Measurements from ENCODE around the gene NFATC2.

The NFATC2 gene

GRCh38 chr20:51450984-51451383 is 91.5 kb downstream of the NFATC2 start:
- no peak for DNase-seq (ENCODE audit: low read depth)

GRCh38 chr20:51450221-51450712 is 92.3 kb downstream of the NFATC2 start:
- DNase-seq (ENCODE audit: low read depth) = no peak

DNA sequence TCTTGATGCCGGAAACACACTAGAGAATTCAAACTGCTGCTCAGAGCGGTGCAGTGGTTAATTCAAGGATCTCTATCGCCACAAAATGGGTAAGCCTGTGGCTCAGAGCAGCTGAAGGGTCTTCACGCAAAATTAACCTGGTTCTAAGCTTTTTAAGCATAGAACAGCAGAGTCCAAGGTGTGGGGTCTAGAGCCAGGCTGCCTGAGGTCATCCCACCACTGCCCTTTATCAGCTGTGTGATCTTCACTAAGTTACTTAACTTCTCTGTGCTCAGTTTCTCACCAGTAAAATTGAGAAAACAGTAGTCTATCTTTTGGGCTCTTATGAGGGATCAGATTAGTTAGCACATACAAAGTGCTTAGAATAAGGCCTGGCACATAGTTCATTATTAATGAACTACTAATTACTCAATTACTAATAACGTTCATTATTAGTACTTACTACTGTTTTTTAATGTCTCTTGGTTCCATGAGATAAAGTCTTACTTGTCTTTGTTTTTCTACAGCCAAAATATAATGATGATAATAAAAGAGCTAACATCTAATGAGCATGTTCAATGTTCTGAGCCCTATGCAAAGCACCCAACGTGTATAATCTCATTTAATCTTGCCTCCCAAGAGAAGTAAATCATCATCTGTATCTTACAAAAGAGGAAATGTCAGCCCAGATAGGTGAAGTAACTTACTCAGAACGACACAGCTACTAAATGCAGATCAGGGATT is 92.9 kb downstream of the NFATC2 start:
- DNase-seq (ENCODE audit: low read depth) = no peak

GRCh38 chr20:51447765-51448148 is 94.8 kb downstream of the NFATC2 start:
- no peak for DNase-seq (ENCODE audit: low read depth)

DNA sequence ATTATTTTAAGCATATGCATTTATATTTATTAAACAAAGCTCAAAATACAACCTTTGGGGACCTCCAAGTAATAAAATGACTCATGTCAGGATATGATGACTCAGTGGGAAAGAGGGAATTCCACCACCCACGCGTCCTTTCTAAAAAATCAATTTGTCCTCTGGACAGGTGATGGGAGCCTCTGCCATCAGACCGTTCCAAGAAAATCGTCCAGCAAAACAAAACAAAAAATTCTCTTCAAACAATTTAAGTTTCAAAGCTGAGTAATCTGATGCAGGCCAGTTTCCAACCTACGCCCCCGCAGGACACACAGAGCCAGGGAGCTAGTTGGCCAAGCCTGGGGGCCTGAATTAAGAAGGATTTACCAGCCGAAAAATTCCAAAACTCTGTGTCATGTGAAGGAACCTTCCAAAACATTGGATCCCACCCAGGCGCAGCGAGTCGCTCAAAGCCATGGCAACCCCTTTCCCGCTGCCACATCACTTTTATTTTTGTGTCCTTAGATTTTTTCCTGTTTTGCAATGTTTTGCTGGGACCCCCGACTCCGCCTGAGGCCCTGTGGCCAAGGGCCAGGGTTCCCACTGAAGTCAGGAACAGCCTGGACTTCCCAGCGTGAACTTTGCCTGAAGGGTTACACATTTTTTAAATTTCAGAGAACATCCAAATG is 95.3 kb downstream of the NFATC2 start:
- no peak for DNase-seq (ENCODE audit: low read depth)

- DNase-seq (ENCODE audit: low read depth) = no peak
Measured at GRCh38 chr20:51446656-51447055, 95.9 kb downstream of the NFATC2 start.

GRCh38 chr20:51446230-51446629 is 96.3 kb downstream of the NFATC2 start:
- DNase-seq (ENCODE audit: low read depth) = no peak

DNA sequence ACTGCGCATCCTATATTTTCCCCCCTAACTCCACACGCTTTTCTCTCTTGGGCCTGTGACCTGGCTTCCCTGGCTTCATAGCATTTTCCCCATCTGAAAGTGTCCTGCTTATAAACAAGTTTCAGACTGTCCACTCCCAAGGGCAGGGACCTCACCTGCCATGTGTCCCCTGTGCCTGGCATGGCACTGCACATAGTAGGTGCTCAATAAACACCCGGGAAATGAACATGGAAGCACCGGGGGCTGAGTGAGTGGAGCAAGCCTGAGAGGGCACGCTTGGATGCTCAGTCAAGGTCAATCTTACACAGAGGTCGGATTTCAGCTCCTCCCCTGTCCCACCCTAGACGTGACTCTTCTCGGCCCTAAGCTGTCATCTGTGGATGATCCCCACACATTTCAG is 96.9 kb downstream of the NFATC2 start:
- DNase-seq (ENCODE audit: low read depth) = no peak

DNA sequence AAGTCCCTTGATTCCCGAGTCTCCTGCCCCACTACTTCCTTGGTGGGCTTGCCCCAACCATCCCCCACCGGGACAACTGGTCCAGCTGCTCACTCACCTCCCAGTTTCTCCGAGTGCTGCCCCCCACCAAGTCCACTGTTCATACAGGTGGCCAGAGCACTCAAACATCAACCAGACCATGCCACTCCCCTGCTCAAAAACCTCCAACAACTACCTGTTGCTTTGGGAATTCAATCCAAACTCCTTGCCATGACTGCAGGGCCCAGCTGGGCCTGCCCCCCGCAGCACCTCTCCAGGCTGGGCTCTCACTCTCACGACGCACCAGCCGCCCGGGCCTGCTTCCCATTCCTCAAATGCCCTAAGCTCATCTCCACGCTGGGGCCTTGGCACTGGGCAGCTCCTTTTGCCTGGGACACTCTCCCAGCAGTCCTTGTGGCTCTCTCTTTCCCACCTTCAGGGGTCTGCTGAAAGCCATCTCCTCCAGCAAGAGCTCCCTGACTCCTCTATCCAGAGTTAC is 97.5 kb downstream of the NFATC2 start:
- DNase-seq (ENCODE audit: low read depth) = no peak

GRCh38 chr20:51444467-51444866 is 98.1 kb downstream of the NFATC2 start:
- DNase-seq (ENCODE audit: low read depth) = no peak

- no peak for DNase-seq (ENCODE audit: low read depth)
Measured at GRCh38 chr20:51442602-51443001, 99.9 kb downstream of the NFATC2 start.

- DNase-seq (ENCODE audit: low read depth) = no peak
Measured at GRCh38 chr20:51440589-51440988, 101.9 kb downstream of the NFATC2 start.

DNA sequence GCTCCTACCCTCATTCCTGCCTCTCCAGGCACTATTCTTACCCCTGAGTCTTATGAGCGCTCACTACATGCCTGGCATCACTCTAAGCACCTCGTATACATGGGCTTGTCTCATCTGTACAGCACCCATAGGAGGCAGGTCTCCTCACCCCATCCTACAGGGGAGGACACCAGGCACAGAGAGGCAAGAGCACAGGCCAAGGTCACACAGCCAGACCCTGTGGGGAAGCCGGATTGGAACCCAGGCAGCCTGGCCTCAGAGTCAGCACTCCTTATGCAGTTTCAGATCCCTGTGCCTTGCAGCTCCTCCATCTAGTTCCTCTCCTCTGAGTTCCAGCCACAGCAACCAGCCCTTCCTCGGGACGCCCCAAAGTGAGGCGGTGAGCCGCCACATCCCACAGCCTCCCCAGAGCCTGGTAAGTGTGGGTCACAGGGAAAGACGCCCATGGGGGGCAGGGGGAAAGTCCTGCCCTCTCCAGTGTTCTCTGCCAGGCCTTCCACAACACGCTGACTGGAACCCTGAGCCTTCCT is 103.3 kb downstream of the NFATC2 start:
- no peak for DNase-seq (ENCODE audit: low read depth)

- no peak for DNase-seq (ENCODE audit: low read depth)
Measured at GRCh38 chr20:51438136-51438535, 104.4 kb downstream of the NFATC2 start.

DNA sequence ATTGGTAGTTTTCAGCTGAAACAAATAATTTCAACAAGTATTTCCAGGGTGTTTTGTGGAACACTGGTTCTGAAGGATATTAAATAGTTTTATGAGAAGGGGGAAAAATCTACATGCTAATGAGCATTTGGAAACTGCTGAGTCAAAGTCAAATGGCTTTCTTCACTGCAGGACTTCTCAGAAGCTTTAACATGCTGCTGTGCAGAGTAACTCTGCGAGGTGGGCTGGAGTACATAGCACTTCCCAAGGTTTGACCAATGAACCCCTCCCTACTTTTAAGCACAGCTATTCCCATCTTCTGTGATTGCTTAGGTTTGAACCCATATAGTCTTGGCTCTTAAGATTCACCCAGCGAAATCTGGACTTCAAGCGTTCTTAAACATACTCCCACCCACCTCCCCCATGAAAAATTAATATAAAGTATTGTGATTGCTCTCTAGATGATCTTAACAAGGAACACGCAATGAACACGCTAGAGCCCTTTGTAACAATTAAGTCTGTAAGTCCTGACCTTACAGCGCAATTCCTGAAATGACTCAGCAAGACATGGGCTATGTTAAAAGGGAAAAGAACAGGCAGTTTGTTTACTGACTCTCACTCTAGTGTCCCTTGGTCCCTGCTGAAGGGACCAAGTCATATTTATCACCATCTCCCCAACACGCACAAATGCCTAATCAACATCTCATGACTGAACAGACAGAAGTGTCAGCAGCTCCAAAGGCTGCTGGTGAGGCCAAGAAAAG is 105.2 kb downstream of the NFATC2 start:
- no peak for DNase-seq (ENCODE audit: low read depth)

DNA sequence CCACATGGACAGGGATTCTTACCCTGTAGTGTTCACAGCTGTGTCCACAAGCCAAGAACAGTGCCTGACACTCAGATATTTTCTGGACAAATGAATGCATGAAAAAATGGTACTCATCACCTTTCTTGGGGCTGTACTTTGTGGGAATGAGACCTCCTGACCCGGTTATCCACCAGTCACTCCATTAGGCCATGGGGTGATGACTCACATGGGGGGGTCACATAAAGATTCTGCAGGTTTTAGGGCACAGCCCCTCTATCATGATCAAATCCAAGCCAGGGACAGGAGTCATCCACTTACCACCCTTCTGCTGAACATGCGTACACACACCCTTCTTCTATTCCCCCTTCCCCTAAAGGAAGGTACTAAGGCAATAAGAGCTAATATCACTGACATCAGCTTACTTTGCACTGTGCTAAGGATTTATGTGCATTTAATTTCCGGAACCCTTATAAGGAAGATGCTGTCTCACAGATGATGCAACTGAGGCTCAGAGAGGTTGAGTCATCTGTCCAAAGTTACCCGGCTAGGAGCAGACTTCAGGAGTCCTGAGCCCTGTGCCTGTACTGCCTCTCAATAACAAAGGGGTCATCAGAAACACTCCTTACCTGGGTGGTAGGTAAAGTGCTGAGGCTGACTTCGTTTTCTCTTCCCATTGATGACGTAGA is 107.8 kb downstream of the NFATC2 start:
- no peak for DNase-seq (ENCODE audit: low read depth)

- no peak for DNase-seq (ENCODE audit: low read depth)
Measured at GRCh38 chr20:51434026-51434425, 108.5 kb downstream of the NFATC2 start.

GRCh38 chr20:51432875-51433274 is 109.6 kb downstream of the NFATC2 start:
- no peak for DNase-seq (ENCODE audit: low read depth)

GRCh38 chr20:51432251-51432784 is 110.2 kb downstream of the NFATC2 start:
- DNase-seq (ENCODE audit: low read depth) = no peak

- DNase-seq (ENCODE audit: low read depth) = no peak
Measured at GRCh38 chr20:51431321-51431720, 111.2 kb downstream of the NFATC2 start.

GRCh38 chr20:51430198-51430950 is 112.1 kb downstream of the NFATC2 start:
- no peak for DNase-seq (ENCODE audit: low read depth)
